Bone marrow (tissue), 2 donors: ENCODE results near the gene CPS1.

Source experiments
- DNase-seq, 2 donors: peaks; one replicate each; lab custom pipeline; 2025; lab: John Stamatoyannopoulos, UW

Gene CPS1

GRCh38 chr2:210681491-210681890, 125.1 kb downstream of the CPS1 start:
- no peak for DNase-seq

DNA sequence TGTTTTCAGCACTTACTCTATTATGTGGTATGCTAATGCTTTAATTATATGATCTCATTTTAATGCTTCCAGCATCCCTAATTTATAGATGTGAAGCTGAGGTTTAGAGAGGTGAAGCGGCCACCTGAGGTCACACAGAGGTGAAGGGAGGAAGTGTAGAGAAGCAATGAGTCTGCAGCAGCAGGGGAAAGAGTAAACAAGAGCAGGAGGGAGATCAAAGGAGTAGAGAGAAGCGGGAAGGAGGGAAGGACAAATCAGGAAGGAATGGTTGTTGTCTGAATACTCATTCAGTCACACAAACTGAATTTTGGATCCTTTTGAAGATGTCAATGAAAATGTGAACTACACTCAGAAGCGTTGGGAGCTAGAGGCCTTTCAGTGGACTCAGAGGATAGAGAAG, 130.0 kb downstream of the CPS1 start:
- no peak for DNase-seq

DNA sequence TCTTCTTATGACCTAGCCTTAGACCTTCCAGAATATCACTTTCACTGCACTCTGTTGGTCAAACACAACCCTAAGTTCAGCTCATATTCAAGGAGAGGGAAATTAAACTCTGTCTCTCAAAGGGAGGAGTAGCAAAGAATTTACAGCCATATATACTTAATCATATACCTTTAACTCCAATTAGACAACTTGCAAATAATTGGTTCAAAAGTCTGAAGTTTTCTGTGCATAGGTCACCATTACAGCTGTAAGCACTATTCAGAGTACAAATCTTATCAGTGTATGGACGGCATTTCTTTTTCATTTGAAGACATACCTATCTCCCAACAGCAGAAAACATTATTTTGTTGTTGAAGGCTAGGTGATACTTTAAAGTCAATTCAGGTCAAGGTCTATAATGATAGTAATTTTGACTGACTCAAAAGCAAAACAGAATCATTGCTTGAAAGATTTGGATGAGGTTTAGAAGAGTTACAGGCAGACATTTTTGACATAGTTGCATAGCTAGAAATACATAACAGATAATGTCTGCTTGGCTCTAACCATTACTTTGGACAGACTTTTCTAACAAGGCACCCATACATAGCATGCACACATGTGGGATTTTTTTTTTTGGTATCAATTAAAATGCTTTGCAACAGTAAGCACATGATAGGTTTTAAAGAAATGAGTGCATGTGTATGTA, 131.5 kb downstream of the CPS1 start:
- DNase-seq = no peak

- DNase-seq = no peak
Observed at GRCh38 chr2:210707900-210708299, 151.5 kb downstream of the CPS1 start.

DNA sequence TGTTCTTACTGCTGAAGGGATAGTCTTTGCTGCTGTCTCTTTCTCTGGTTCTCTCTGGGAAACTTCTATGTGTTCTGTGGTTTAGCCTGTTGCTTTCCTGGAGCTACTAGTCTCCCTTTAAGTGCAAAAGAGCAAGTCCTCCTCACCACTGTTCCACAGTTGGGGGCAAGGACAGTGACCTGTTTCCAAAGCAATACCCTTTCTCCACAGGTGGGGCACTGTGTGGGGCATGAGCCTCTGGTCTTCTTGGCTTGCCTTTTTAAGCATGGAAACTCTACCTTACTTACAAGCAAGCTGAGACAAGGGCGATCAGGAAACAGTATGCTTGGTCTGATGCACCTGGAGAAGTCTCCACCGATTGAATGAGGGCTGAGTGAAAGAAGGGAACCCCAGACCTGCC, 156.7 kb downstream of the CPS1 start:
- no peak for DNase-seq

GRCh38 chr2:210715560-210716082, 159.2 kb downstream of the CPS1 start:
- no peak for DNase-seq

DNA sequence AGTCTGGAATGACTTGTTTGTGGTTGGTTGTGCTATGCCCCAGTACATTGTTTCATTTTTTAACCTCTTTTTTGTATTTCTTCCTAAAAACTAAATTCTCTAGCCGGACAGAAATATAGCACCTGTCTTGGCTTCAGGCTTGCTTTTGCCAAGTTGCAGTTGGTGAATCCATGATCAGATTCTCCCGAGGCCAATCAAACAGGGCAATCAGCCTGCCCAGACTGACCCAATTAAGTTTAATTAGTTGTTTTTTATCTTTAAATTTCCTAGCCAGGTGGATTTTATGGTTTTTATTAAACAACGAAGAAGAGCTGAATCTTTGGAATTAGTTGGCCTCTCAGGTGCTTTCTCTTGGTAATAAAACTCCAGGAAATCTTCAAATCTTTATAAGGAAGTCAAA, 162.1 kb downstream of the CPS1 start:
- no peak for DNase-seq

DNA sequence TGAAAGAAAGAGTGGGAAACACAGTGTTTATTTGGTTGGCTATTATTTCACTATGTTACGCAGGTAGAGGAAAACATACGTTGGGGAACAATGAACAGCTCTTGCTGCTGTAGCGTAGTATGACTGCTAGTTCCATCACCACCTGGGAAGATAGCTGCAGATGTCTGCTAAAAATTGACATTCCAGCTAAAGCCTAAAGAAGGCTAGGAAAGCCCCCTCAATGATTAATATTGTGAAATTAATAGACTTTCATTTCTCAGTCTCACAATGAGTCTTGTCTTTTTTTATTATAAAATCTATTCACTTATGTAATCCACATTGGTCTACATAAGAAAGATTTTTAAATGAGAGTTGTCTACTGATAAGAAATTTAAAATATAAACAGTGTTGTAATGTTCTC, 165.7 kb downstream of the CPS1 start:
- no peak for DNase-seq

GRCh38 chr2:210727549-210727948, 171.2 kb downstream of the CPS1 start:
- DNase-seq = no peak
